8988T (cell line): ENCODE results near the gene HAS3.
"Not testable (repeated sequence)": the region's sequence is repeated elsewhere in the genome, so short reads cannot be mapped to it uniquely, and the experiment has no call there.

Experiments used
- DNase-seq: peaks from one replicate; pipeline ENCODE4 v3.0.0; 2011

The HAS3 gene, protein sequence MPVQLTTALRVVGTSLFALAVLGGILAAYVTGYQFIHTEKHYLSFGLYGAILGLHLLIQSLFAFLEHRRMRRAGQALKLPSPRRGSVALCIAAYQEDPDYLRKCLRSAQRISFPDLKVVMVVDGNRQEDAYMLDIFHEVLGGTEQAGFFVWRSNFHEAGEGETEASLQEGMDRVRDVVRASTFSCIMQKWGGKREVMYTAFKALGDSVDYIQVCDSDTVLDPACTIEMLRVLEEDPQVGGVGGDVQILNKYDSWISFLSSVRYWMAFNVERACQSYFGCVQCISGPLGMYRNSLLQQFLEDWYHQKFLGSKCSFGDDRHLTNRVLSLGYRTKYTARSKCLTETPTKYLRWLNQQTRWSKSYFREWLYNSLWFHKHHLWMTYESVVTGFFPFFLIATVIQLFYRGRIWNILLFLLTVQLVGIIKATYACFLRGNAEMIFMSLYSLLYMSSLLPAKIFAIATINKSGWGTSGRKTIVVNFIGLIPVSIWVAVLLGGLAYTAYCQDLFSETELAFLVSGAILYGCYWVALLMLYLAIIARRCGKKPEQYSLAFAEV

DNA sequence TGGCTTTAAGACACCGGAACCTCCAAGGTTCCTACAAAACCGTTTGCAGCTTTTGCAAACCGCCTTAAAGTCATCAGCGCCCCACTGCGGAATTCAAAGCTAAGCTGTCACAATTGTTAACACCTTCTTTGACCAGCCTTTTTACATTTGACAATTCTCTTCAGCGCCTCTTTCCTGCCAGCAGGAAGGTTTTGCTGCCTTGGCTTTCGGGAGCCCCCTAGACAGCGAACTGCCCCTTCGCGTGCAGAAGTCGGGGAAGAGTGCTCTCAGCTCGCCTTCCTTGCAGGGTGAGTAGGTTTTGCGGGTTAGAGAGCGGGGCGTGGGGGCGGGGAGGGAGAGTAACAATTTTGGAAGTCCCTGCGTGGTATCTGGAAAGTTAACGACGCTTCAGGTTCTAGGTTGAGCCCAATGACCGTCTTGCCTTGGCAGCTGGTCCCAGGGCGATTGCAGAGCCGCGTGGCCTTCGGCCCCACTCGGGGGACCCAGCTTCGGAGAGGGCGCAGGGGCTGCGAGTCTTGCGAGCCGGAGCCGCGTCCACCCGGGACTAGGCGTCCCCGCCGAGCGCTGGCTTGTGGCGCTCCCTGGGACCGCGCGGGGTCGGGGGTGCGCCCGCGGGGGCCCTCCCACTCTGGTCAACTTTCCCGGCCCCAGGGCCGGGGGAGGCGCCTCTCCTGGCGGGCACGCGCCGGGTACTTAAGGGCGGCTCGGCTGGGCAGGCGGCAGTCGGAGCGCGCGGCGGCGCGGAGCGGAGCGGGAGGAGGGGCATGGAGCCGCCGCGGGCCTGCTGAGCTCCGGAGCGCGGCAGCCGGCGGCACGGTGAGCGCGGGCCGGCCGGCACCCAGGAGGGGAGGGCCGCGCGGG lies at the start of gene HAS3:
Gene HAS3 (plus strand): TSS at position 153 of the 861 bp plus-strand sequence. CDS start 3,743 bp downstream, outside the sequence.
- peak; percentile 94 for DNase-seq

DNA sequence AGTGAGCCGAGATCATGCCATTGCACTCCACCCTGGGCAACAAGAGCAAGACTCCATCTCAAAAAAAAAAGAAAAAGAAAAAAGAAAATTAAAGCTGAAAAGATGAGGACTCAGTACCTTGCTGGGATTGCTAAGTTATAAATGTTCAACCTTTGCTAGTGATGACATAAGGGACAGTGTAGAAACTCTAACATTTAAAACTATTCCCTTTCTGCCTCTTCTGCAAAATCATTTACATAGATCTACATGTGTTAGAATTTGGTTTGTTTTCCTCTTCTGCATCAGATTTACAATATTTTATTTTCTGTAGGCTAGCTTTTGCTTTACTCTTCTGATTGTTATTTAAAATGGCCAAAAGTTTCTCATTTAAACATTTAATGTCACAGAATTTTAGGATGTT lies 49.5 kb upstream of the HAS3 start:
- DNase-seq, result no peak

- DNase-seq, result no peak
Observed at GRCh38 chr16:69056421-69056820, 49.0 kb upstream of the HAS3 start.

GRCh38 chr16:69057400-69058378 lies 47.8 kb upstream of the HAS3 start:
- no peak for DNase-seq

DNA sequence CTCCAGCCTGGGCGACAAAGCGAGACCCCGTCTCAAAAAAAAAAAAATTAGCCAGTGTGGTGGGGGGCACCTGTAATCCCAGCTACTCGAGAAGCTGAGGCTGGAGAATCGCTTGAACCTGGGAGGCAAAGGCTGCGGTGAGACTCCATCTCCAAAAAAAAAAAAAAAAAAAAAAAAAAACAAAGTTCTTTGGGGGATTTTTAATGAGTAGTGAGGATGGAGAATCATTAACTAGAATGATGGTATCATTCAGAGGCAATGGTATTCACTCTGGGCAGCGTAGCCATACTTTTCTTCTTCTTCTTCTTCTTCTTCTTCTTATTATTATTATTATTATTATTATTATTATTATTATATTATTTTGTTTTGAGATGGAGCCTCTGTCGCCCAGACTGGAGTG lies 42.0 kb upstream of the HAS3 start:
- not testable (repeated sequence) for DNase-seq

GRCh38 chr16:69064124-69064763 lies 41.2 kb upstream of the HAS3 start:
- DNase-seq, result no peak

DNA sequence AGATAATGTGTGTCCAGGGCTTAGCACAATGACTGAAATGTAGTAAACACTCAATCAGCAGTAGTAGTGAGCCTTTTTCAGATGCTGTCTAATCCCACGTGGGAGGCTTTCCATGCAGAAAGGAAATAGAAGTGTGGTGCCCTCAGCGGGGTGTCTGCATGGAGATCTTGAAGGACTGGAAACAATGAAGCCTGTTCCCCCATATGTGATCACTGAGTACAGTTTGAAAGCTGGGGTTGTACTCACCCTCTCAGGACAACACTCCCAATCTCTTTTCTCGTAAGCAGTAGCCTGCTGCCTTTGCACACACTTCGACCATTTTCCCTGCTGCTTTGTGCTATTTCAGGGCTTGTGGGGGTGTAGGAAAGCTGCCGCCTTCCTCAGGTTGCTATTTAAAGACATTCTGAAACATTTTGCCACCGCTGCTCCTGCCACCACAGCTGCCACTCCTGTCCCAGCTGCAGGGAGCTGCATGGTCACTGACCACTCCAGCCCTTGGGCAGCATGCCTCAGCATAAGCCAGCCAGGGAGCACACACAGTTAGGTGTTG lies 40.6 kb upstream of the HAS3 start:
- DNase-seq, result no peak

DNA sequence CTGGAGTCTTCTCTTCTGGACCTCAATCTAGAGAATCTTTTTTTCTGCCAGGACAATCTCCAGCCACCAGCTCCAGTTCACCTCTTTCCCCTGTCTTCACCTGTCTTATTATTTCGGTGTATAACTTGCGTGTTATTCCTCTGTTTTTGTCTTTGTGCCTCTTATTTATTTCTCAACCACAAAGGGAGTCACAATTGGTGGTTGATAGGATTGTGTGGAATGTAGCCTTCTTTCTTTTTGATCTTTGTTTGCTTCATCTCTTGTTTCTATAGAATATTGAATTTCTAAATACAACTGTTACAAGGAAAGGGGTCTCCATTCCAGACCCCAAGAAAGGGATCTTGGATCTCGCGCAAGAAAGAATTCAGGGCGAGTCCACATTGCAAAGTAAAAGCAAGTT lies 35.9 kb upstream of the HAS3 start:
- no peak for DNase-seq

- no peak for DNase-seq
Observed at GRCh38 chr16:69071036-69071435, 34.4 kb upstream of the HAS3 start.

- no peak for DNase-seq
Observed at GRCh38 chr16:69072640-69072974, 32.8 kb upstream of the HAS3 start.

GRCh38 chr16:69073181-69073702 lies 32.2 kb upstream of the HAS3 start:
- peak; percentile 53 for DNase-seq

DNA sequence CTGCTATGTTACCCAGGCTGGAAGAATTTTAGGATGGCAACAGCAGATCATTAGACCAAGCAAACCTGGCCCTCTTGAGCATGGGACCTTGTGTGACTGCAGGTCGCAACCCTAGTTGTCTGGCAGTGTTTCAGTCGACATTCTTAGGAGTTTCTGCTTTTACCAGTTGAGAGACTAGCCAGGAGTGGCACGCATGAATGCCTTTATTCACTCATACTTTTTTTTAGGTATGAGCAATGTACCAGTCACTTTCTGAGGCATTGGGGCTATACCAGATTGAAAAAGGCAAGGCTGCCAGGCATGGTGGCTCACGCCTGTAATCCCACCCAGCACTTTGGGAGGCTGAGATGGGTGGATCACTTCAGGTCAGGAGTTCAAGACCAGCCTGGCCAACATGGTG lies 28.2 kb upstream of the HAS3 start:
- no peak for DNase-seq

- DNase-seq, result no peak
Observed at GRCh38 chr16:69078073-69078472, 27.4 kb upstream of the HAS3 start.

- no peak for DNase-seq
Observed at GRCh38 chr16:69079697-69080096, 25.8 kb upstream of the HAS3 start.

GRCh38 chr16:69083306-69083941 lies 22.0 kb upstream of the HAS3 start:
- no peak for DNase-seq

DNA sequence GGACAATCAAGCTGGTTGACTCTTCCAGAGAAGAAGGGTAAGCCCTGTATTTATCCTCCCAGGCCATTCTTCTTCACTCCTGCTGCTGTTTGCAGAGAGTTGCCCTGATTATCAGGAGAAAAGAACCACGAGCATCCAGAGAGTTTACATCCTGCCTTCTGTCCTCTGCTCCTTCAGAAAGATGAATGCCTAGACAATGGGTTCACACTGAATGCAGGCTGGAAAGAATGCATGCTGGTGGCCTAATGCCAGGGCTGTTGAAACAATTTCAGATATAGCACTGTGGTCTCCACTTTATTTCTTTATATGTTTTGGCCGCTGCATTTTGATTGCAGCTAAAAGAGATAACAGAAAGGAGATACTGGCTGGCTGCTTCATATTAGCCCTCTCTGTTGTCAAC lies 21.2 kb upstream of the HAS3 start:
- DNase-seq, result no peak

DNA sequence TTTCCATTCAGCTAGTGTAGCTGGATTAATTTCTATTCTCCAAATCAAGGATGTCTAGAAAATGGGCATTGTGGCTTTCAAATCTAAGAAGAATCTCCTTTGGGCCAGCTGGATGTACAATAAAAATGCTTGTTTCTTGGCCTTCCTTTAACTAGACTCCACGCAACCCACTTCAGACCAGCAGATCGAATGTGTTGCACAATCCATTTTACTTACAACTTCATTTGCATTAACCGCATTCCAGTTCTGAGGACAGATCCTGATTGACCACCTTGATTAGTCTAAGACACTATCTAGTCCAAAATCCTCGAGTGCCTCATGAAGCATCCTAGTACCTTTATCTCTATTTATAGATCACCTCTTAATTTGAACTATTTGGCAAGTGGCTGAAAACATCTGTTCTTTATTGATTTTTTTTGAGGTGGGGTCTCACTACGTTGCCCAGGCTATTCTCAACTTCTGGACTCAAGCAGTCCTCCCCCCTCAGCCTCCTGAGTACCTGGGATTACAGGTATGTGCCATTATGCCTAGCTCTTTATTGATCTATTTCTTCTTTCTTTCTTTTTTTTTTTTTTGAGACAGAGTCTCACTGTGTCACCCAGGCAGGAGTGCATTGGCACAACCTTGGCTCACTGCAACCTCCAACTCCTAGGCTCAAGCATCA lies 20.3 kb upstream of the HAS3 start:
- DNase-seq, result no peak

- no peak for DNase-seq
Observed at GRCh38 chr16:69087161-69087581, 18.3 kb upstream of the HAS3 start.

GRCh38 chr16:69088684-69089083 lies 16.8 kb upstream of the HAS3 start:
- DNase-seq, result no peak
